ENCODE measurements around the gene CRABP2. TPM values are rescaled to one million over a fixed set of nuclear protein-coding genes. Genes with fewer than 3 reads are reported as not detected.

The CRABP2 gene
- total and polyA plus RNA-seq, 2 of the 4 experiments (the other 2 are of a cell fraction) = 6.3 to 15.7 TPM

- H3K9me3 ChIP-seq (ENCODE audit: control insufficient read depth, insufficient read depth, low read length) = no peaks in the 10 kb centered on the region
- peak overlapping the region; percentile 87 for H3K4ac ChIP-seq (ENCODE audit: low read depth, low read length)
- peak overlapping the region; percentile 69; the same call in 1 of the 2 replicates for H4K5ac ChIP-seq (ENCODE audit: low read depth, low read length)
- H3K9me1 ChIP-seq (ENCODE audit: insufficient read depth, low read length) = peaks cover 28% of the 10 kb centered on the region
- no TSS peak for BruUV-seq (replicated peaks)
- H2BK15ac ChIP-seq (ENCODE audit: low read depth, low read length) = peak overlapping the region; percentile 87; the same call in 2 of the 3 replicates
- WGBS, 2 experiments (ENCODE audit: extremely low coverage in 2 of 2, insufficient read length in 1 of 2) = no CpG with 5 or more reads among the region's 5 CpGs
- ChIA-PET POLR2A (ENCODE audit: unreplicated experiment) (interaction anchor here (0.6 kb wide), 1 partner anchor 8 kb away, joined by 19 read pairs; no protein-coding TSS in a partner anchor), CTCF (interaction anchor here (2.3 kb wide), 1 partner anchor 26 kb away, joined by 6 read pairs; no protein-coding TSS in a partner anchor)
- intact Hi-C loops (cut with micrococcal nuclease) = no loop called here
- DNase-seq = peak; percentile 79
- peaks cover 0 to 36% of the 10 kb centered on the region in 2 experiments; a peak in 2 of 4 replicates for H3K79me1 ChIP-seq (ENCODE audit: low read depth in 1 of 2, low read length in 2 of 2)
- in situ Hi-C loops (cut with MboI; ENCODE audit: low sequenced_read_pairs) = no loop called here
- peak overlapping the region; percentile 97 for H2AK5ac ChIP-seq (ENCODE audit: low read depth, low read length)
- peak overlapping the region; percentile 76 for H3K23ac ChIP-seq (ENCODE audit: low read depth, low read length)
- dilution Hi-C loops (cut with HindIII; ENCODE audit: low sequenced_read_pairs, unreplicated experiment) = no loop called here
- peak overlapping the region; percentile 95 for H2BK5ac ChIP-seq (ENCODE audit: low read depth, low read length, poor library complexity, severe bottlenecking)
- H3K4me3 ChIP-seq (ENCODE audit: insufficient read depth, low read depth, low read length) = no peak overlapping the region
- H2AFZ ChIP-seq (replicated peaks; ENCODE audit: low read length, poor library complexity) = peak overlapping the region; percentile 9
- no peak overlapping the region for H3K9ac ChIP-seq (ENCODE audit: low read depth, low read length)
- no peaks in the 10 kb centered on the region for H3K27me3 ChIP-seq (ENCODE audit: control insufficient read depth, insufficient read depth, low read length)
- peak overlapping the region; percentile 66 for H3K18ac ChIP-seq (ENCODE audit: low read depth, low read length)
- H2AK9ac ChIP-seq (replicated peaks; ENCODE audit: low read depth, low read length, poor library complexity) = peak overlapping the region; percentile 71
- no peaks in the 10 kb centered on the region for H4K20me1 ChIP-seq (ENCODE audit: insufficient read depth, low read length)
- H3K4me2 ChIP-seq (ENCODE audit: low read depth, low read length) = peak overlapping the region; percentile 43; the same call in 1 of the 2 replicates
- H4K8ac ChIP-seq (ENCODE audit: low read depth in 2 of 2, low read length in 2 of 2) = peak overlapping the region; percentile 34 to 97; a peak in 3 of 4 replicates
- peak overlapping the region; percentile 76 for H3K27ac ChIP-seq (ENCODE audit: insufficient read depth, low read length)
- TF ChIP-seq CHD1 (IDR thresholded peaks at IDR 0.05; ENCODE audit: low read depth, low read length) (no peak), SMC3 (IDR thresholded peaks at IDR 0.05; ENCODE audit: low read depth, low read length) (no peak), ELK1 (IDR thresholded peaks at IDR 0.05; ENCODE audit: borderline replicate concordance, low read depth, low read length) (no peak), MXI1 (IDR thresholded peaks at IDR 0.05; ENCODE audit: borderline replicate concordance, low read depth, low read length) (no peak), CEBPB (IDR thresholded peaks at IDR 0.05; ENCODE audit: low read depth, low read length) (no peak), FOS (IDR thresholded peaks at IDR 0.05; ENCODE audit: low read depth, low read length) (no peak), NFE2L2 (IDR thresholded peaks at IDR 0.05; ENCODE audit: low read depth, low read length) (peak; percentile 39; the same call in 1 of the 2 replicates), RCOR1 (IDR thresholded peaks at IDR 0.05; ENCODE audit: insufficient replicate concordance, low read length) (peak; percentile 88), RFX5 (IDR thresholded peaks at IDR 0.05; ENCODE audit: low read depth, low read length) (no peak), MAZ (IDR thresholded peaks at IDR 0.05; ENCODE audit: borderline replicate concordance, low read depth, low read length) (peak; percentile 33; the same call in 1 of the 2 replicates), CTCF (conservative IDR thresholded peaks at IDR 0.05; ENCODE audit: low read depth, low read length) (no peak), POLR2A (IDR thresholded peaks at IDR 0.05; ENCODE audit: low read depth, low read length) (no peak), BHLHE40 (IDR thresholded peaks at IDR 0.05; ENCODE audit: low read depth, low read length) (0 out of 2 replicates have a peak, but pooled peaks have one; percentile 19), MAFK (IDR thresholded peaks at IDR 0.05; ENCODE audit: low read depth, low read length) (no peak), RAD21 (IDR thresholded peaks at IDR 0.05; ENCODE audit: low read length) (no peak)
- TF ChIP-seq, protein P1, sequence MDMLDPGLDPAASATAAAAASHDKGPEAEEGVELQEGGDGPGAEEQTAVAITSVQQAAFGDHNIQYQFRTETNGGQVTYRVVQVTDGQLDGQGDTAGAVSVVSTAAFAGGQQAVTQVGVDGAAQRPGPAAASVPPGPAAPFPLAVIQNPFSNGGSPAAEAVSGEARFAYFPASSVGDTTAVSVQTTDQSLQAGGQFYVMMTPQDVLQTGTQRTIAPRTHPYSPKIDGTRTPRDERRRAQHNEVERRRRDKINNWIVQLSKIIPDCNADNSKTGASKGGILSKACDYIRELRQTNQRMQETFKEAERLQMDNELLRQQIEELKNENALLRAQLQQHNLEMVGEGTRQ (IDR thresholded peaks at IDR 0.05; ENCODE audit: low read depth, low read length) = no peak
- peak overlapping the region; percentile 97 for H4K91ac ChIP-seq (ENCODE audit: insufficient read depth, low read depth, low read length)
- peak overlapping the region; percentile 97 for H2BK20ac ChIP-seq (ENCODE audit: low read depth, low read length)
- H3K56ac ChIP-seq (ENCODE audit: extremely low read depth, insufficient read depth, low read length) = peak overlapping the region; percentile 7
- no peaks in the 10 kb centered on the region for H3K36me3 ChIP-seq (ENCODE audit: control insufficient read depth, insufficient read depth, low read length)
- ATAC-seq (ENCODE audit: low read depth) = no peak
- peak overlapping the region; percentile 89 for H3K14ac ChIP-seq (replicated peaks; ENCODE audit: low read depth, low read length)
- H2BK120ac ChIP-seq (ENCODE audit: low read depth, low read length) = peak overlapping the region; percentile 96
- H3K4me1 ChIP-seq (ENCODE audit: control insufficient read depth, insufficient read depth, low read length) = peaks cover 66% of the 10 kb centered on the region
Observed at GRCh38 chr1:156663178-156663577, 42.2 kb downstream of the CRABP2 start.
